GM21576 (cell line): ENCODE results near the gene BCL2L1.

Source experiments
- ATAC-seq: cut with Tn5 transposase; IDR thresholded peaks from one replicate; pipeline ENCODE4 v1.9.1; 2021; ENCODE audit warnings: mild to moderate bottlenecking, moderate library complexity; ENCODE audit not compliant: unreplicated experiment

The BCL2L1 gene

DNA sequence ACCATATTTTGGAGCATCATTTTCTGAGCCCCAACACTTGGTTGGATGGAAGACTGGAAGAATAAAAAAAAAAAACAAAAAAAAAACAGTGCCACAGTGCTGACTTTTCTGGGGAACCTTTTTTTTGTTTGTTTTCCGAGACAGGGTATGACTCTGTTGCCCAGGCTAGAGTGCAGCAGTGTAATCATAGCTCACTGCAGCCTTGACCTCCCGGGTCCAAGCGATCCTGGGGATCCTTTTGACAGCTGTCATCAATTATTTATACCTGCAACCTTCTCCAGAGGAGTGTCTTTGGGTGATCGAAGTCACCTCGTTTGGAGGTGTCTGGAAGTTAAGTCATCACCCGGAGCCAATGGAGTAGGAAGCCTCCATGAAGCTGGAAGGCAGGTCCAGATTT is 8.7 kb upstream of the BCL2L1 start:
- ATAC-seq, result no peak

DNA sequence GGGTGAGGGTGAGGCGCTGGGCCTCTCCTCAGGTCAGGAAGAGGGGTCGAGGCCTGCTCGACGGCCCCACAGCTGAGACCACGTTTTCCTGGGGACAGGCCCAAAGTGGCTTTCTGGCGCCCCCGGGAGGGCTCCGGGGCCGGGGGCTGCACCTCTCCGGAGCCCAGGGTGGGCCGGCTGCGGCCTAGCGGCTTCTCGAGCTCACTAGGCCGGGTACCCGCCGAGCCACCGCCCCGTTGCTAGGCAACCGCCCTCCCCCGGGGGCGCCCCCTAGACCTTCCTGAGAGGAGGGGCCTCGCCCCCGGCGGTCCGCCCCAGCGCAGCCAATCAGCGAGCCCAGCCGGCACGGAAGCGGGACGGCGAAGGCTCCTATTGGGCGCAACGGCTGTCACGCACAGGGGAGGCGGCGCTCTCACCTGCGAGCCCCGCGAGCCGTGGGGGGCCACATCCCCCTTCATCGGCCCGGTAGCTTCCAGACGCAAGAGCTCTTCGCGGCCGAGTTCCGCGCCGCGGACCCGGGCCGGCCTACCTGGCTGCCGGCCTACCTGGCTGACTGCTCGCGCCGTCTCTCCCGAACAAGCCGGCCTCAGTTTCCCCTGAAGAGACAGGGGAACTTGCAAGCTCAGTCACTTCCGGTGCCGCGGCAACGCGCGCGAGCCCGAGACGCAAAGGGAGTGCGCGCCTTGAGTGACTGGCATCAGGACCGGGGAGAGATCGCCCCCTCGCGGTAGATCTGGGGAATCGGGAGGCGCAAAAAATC is 831 bp upstream of the BCL2L1 start:
- peak; percentile 78 for ATAC-seq

DNA sequence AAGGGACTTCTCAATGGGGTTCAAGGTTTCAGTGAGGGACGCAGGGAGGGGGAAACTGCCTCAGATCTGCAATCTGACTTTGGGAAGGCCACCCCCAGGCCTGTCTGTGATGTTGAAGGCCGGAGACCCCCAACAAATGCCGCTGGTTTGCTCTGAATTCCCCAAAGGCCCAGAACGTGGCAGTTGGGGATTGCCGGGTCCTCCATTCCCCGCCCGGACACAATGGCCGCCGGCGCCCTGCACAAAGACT is 326 bp upstream of the BCL2L1 start:
- ATAC-seq, result no peak

DNA sequence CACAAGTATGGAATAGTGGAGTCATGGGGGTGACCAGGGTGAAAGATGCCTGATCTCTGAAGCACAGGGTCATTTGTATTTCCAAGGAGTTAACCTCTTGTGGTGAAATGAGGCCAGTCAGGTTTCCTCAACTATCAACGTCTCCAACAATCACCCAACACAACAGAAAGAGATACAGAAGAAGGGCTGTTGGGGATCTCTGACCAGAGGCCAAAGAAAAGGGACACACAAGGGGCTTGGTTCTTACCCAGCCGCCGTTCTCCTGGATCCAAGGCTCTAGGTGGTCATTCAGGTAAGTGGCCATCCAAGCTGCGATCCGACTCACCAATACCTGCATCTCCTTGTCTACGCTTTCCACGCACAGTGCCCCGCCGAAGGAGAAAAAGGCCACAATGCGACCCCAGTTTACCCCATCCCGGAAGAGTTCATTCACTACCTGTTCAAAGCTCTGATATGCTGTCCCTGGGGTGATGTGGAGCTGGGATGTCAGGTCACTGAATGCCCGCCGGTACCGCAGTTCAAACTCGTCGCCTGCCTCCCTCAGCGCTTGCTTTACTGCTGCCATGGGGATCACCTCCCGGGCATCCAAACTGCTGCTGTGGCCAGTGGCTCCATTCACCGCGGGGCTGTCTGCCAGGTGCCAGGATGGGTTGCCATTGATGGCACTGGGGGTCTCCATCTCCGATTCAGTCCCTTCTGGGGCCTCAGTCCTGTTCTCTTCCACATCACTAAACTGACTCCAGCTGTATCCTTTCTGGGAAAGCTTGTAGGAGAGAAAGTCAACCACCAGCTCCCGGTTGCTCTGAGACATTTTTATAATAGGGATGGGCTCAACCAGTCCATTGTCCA is 1.0 kb downstream of the BCL2L1 start:
- no peak for ATAC-seq

DNA sequence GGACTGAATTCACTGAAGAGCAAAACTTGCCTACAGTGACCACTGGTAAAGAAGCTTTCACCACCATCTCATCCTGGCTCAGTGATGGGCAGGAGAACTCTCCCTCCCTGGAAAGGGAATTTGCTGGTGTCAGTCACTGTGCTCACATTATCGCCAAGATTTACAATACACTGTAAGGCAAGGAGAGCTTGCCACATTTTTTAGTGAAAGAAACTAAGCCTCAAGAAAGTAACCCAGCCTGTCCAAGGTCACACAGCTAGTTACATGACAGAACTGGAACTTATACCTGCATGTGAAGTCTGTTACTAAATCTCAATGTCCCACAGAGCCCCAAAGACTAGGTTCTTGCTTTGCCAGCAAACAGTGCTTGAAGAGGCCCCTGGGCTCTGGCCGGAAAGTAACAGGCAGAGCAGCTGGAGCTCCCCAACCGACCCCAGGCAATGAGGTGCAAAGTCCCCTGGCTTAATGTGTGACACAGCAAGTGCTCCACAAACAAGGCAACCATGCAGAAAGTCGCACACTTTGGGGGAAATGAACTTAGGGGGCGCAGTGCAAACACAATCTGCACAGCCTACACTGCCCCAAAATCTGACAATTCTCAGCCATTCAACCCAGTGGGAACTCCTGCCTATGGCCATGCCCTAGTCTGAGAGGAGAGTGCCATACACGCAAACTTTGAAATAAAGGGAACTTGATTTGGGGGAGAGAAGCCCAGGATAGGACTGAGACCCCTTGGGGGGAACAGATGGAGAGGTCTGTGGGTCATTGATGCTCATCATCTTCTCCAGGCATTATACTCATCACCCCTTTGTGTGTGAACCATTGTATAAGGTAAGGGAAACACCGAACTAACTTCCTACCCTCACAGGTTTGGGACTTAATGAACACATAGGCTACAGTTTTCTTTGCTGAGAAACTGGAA is 1.9 kb downstream of the BCL2L1 start:
- ATAC-seq, result no peak

DNA sequence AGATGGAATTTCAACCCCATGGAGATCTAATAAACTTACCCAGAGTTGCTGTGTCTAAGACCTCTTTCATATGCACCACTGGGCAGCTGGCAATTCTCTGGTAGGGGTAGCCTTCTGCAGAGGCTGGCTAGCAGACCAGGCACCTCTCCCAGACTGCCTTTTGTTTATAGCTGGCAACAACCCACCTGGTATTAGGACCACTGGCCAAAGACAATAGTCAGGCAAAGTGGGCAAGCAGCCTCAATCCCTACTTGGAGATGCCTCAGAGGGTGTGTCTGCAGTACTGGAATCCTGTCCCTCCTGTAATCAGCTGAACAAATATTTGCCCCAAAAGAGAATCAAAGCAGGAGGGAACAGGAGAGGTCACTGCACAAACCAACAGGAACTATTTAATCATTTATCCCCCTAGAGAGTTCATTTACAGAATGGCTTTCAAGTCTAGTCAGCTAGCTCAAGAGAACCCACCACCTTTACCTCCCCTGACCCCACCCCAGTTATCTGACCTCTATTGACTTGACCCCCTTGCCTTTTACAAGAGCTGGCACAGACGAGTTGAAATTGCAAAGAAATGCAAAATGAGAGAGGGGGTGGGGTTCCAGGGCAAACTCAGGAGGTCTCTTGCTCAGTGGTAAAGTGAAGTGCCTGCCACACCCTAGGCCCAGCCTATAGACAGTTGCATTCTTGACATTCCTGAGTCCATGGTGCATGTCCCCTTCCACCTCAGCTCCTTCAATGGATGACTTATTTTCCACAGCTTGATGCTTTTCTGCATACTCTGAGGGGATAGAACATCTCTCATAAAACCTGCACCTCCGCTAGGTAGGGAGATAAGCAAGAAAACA is 2.8 kb downstream of the BCL2L1 start:
- ATAC-seq, result no peak

DNA sequence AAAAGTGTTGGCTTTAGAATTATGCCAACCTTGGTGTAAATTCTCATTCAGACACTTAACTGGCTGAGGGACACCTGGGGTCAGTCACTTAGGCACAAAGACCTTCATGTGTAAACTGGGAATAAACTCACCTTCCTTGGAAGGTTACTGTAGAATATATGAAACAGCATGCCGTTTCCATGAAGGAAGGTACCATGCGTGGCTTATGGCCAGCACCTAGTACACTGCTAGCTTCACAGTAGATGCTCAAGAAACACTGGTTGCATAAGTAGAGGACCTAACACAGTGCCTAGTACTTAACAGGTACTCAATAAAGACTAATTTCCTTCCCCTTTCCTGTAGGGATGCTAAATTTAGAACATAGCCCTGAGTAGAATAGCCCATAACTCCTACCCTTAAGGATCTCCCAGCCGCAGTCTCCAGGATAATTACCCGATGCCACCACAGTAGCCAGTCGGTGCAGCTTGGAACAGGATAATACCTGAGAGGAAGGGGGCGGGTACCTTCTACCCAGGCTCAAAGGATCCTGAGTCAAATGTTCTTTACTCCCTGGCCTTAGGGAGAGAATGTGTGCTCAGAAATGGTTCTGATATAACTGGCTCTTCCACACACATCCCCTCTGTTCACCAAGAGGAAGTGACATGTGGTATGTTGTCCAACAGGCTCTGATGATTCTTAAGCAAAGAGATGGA is 3.6 kb downstream of the BCL2L1 start:
- no peak for ATAC-seq

DNA sequence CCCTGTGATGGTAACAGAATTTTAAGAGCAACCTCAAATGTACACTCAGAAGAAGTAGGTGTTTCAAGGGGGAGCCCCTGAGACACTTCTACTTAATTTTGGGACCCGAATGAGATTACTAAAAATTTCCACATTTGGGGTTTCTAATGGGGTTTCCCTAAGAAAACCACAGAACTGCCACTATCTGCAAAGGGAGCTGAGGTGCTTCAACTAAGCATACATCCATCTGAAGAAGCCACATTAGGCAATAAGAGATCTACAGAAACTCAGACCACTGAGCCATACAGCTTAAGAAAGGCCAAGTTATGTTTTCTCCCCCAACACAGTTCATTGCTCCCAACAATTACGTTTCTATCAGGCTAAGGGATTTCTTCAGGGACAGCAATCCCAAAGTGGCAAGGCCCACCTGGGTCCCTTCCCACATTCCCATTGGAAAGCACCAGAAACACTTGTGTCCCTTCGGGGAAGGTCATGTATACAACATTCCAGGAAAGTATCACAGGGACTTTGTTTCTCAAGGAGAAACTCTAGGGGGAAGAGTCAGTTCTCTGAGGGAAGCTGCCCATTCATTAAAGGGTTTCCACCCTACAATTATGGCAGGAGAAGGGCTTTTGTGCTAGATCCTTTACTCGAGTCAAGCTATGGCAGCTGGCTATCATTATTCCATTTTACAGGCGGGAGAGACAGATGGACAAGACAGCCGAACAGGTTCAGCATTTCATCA is 5.0 kb downstream of the BCL2L1 start:
- no peak for ATAC-seq

DNA sequence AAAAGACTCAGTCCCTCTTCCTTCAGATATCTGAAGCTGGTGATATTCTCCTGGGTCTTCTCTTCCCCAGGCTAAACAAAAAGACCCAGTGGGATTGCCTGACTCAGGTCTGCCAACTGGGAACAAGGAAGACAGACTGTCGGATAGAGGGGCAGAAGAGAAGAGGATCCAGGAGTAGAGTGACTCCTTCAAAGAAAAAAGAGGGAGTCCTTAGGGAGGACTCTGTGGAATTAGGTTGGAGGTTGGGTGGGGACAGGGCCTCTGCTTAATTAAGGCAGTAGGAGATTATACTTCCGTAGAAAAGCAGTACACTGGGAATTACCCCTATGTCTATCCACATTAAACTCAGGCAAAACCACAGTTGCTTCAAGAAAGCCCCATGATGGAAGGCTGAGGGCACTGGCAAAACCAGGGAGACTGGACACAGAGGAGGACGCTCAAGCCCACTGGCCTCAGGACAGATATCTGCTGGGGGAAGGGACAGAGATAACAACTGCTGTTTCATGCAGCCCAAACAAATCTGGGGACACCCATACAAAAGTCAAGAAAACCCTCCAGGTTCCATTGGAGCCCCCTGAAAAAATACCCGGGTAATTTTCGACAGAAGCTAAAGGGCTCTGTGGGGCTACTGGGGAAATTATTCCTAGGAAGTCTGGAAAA is 5.7 kb downstream of the BCL2L1 start:
- no peak for ATAC-seq

DNA sequence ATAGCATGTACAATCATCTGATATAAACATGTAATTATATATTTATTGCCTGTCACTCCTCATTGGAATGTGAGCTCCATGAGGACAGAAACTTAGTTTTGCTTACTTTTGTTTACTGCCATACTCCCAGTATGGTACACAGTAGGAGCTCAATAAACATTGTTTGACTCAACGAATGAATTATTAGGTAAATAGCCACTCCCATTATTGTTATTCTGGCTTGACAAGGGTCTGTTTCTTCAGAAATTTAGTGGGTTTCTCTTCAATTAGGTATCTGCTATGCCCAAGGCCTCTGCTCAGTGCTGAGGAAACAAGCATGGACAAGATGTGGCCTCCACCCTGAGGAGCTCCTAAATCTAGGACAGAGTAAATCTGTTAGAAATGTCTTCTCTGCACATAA is 6.3 kb downstream of the BCL2L1 start:
- ATAC-seq, result no peak

DNA sequence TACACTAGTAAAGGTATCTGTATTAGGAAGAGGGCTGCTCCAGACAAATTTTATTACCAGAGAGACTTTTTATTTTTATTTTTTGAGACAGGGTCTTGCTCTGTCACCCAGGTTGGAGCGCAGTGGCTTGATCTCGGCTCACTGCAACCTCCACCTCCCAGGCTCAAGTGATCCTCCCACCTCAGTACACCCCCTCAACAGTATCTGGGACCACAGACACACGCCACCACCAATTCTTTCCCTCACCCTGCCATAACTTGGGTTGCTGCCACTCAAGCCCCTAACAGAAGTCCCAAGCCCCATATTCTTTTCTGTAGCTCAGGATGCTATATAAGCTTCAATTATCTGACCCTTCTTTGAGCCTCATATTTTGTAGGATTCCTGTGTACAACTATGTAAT is 6.9 kb downstream of the BCL2L1 start:
- no peak for ATAC-seq

DNA sequence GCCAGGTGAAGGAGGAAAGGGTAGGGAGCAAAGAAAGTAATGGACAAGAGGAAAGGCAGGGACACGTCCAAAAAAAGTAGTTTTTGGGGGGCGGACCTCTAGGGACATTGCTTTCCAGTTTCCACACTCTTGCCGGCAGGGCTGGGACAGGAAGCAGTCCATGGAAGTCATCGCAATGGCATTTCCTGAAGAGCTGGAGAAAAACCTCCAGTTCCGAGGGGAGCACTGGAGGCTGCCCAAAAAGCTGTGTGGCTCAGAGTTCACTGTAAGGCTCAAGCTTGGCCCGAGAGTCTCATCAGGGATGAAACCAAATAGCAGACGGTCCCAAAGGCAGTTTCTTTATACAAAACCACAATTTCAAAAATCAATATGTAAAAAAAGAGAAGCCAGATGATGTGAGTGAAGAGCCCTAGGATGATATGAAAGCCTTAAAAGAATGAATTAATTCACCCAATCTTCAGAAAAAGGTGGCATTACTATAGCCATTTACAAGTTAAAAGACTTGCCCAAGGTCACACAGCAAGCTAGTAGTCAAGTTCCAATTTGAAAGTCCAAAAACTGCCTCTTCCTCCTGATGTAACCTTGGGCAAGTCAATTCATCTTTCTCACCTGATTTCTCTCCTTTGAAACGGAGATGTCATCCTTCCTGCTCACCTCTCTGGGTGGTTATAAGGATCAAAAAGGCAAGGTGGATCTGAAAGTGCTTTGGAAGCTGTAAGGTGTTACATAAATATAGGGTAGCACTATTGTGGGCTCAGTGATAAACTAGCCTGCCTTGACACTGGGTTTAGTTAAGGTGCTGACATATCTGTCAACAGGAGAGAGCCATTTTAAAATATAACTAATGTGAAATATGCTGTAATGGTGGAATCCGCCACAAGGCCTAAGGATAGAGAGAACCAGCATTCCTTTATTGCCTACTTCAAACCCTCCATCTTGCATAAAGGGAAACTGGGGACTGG is 9.1 kb downstream of the BCL2L1 start:
- ATAC-seq, result no peak

DNA sequence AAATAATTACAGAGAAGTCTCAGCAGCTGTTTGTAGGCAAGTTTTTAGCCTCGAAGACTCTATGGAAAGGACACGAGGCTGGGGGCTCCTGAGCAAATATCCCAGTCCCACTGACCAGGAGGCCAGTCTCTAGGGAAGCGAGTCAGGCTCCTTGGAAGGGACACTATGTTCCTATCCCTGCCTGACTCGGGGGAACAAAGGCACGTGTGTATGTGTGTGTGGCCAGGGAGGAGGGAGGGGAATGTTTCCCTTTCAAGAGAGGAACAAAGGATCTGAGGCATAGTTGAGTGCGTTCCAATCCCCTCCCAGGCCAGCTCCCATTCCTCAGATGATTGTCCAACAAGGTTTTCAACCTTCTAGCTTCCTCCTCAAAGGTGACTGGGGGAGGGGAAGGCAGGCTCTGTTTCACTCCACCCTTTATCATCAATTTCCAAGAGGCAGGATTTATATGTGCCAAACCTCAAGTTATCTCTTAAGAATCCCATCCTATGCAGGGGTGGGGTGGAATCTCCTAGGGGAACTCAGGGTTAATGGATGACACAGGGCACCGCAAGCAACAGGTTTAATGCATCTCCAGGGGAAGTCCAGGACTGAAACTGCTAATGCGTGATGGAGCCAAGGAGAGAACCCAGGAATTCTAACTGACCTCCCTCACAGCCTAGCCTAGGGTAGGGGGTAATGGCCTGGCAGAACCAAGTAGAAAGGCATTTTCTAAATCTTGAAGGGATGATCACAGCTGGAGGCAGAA is 9.9 kb downstream of the BCL2L1 start:
- no peak for ATAC-seq

DNA sequence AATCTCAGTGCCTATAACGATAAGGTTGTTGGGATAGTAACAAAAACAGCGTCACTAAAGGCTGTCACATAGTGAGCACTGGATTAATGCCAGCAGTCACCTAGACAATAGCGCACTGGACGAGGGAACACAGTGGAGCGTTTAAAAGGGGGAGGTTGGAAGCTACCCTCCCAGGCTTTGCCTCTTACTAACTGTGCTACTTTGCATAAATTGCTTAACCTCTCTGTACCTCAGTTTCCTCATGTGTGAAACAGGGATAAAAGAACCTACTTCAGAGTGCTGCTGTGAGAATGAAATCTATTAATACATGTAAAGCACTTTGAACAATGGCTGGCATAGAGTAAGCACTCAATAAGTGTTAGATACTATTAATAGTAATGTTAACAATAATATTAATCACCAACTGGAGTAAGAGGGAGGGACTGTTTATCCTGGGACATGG is 10.5 kb downstream of the BCL2L1 start:
- ATAC-seq, result no peak

DNA sequence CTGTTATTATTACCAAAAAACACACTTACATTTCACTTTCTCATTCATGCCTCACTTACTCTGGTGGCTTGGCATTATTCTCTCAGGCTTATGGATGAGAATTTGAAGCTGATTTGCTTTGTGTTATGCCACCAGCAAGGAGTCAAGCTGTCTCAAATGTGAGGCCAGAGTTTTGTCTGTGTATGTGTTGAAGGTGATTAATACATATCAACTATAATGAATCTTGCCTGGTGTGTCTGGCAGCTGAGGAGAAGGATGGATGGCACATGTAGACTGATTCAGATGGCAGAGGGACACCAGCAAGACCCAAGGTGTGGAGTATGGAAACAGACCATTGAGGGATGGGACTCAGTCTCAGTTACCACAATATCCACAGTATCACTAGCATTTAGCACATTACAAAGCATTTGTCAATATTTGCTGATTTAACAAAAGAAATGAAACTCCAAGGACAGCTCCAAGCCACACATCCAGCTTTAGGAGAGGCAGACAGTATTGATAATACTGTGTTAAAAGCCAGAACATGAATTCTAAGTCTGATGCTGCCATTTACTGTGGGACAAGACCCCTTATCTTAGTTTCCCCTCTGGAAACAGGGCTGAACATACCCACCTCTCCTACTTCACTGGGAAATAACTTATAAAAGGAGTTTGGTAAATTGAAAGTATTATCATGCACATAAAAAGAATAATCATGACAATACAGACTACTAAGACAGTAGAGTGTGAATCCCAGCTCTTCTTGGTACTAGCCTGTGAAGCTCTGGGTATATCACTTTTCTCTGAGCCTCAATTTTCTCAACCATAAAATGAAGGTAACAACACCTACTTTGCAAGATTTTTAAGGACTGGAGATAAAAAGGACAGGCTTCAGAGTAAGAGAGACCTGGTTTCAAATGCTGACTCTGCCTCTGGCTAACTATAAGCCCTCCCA is 11.2 kb downstream of the BCL2L1 start:
- ATAC-seq, result no peak
